WERI-Rb-1 (cell line): Measurements from ENCODE around the gene CHST11.

ENCODE experiments used
- DNase-seq: peaks from one replicate; pipeline ENCODE4 v3.0.0-alpha.2; 2020
- H3K27ac ChIP-seq: fragments of 250-450 bp; sonication (Bioruptor Pico); 2 replicates; pipeline ENCODE4 v1.5.1; 2020; ENCODE audit warnings: mild to moderate bottlenecking, moderate library complexity
- H3K27me3 ChIP-seq: fragments of 250-450 bp; sonication (Bioruptor Pico); 2 replicates; pipeline ENCODE4 v1.5.1; 2021; ENCODE audit warnings: mild to moderate bottlenecking, low read depth, moderate library complexity; ENCODE audit not compliant: insufficient read depth, severe bottlenecking
- H3K36me3 ChIP-seq: fragments of 250-450 bp; sonication (Bioruptor Pico); 2 replicates; pipeline ENCODE4 v1.5.1; 2020; ENCODE audit warnings: mild to moderate bottlenecking, moderate library complexity
- H3K4me3 ChIP-seq: 2 replicates; pipeline ENCODE4 v1.5.1; 2011; ENCODE audit warnings: low read depth, mild to moderate bottlenecking, control low read depth, low read length
- H3K9me3 ChIP-seq: fragments of 250-450 bp; sonication (Bioruptor Pico); 2 replicates; pipeline ENCODE4 v1.5.1; 2021; ENCODE audit warnings: mild to moderate bottlenecking, moderate library complexity; ENCODE audit not compliant: severe bottlenecking
- CTCF ChIP-seq: IDR thresholded peaks from 2 replicates; pipeline ENCODE4 v1.5.1; 2011; ENCODE audit warnings: low read depth, mild to moderate bottlenecking, control low read depth, inconsistent platforms, low read length

The CHST11 gene

GRCh38 chr12:104498211-104498801 is 41.6 kb downstream of the CHST11 start:
- Histone ChIP-seq H3K36me3 (no peaks in the 10 kb centered on the region), H3K4me3 (no peak overlapping the region), H3K27me3 (no peaks in the 10 kb centered on the region), H3K27ac (no peak overlapping the region), H3K9me3 (no peaks in the 10 kb centered on the region)
- TF ChIP-seq CTCF, result no peak
- no peak for DNase-seq

- Histone ChIP-seq H3K27me3 (no peaks in the 10 kb centered on the region), H3K36me3 (no peaks in the 10 kb centered on the region), H3K27ac (no peak overlapping the region), H3K4me3 (no peak overlapping the region), H3K9me3 (no peaks in the 10 kb centered on the region)
- TF ChIP-seq CTCF, result no peak
- no peak for DNase-seq
These were observed 43.1 kb downstream of the CHST11 start for GRCh38 chr12:104499668-104500332.

- TF ChIP-seq CTCF, result no peak
- Histone ChIP-seq H3K27me3 (no peaks in the 10 kb centered on the region), H3K27ac (no peak overlapping the region), H3K9me3 (no peaks in the 10 kb centered on the region), H3K4me3 (no peak overlapping the region), H3K36me3 (no peaks in the 10 kb centered on the region)
- DNase-seq, result no peak
These were observed 44.4 kb downstream of the CHST11 start for GRCh38 chr12:104501115-104501514.

GRCh38 chr12:104501660-104502059 is 44.9 kb downstream of the CHST11 start:
- DNase-seq, result no peak
- no peaks in the 10 kb centered on the region for H3K36me3 ChIP-seq
- no peak overlapping the region for H3K4me3 ChIP-seq
- no peak overlapping the region for H3K27ac ChIP-seq
- no peak for TF ChIP-seq CTCF
- H3K27me3 ChIP-seq, result no peaks in the 10 kb centered on the region
- H3K9me3 ChIP-seq, result no peaks in the 10 kb centered on the region

GRCh38 chr12:104502217-104502616 is 45.5 kb downstream of the CHST11 start:
- no peak for DNase-seq
- H3K27me3 ChIP-seq, result no peaks in the 10 kb centered on the region
- H3K36me3 ChIP-seq, result no peaks in the 10 kb centered on the region
- no peak overlapping the region for H3K4me3 ChIP-seq
- no peak overlapping the region for H3K27ac ChIP-seq
- TF ChIP-seq CTCF, result no peak
- no peaks in the 10 kb centered on the region for H3K9me3 ChIP-seq

GRCh38 chr12:104502638-104503037 is 45.9 kb downstream of the CHST11 start:
- H3K9me3 ChIP-seq, result no peaks in the 10 kb centered on the region
- H3K27me3 ChIP-seq, result no peaks in the 10 kb centered on the region
- TF ChIP-seq CTCF, result no peak
- H3K36me3 ChIP-seq, result no peaks in the 10 kb centered on the region
- DNase-seq, result no peak
- H3K27ac ChIP-seq, result no peak overlapping the region
- H3K4me3 ChIP-seq, result no peak overlapping the region
